SU-DHL-6 (cell line): Measurements from ENCODE around the gene PTPN14.

Source experiments
- H2AFZ ChIP-seq: fragments of 200-600 bp; sonication (generic); 2 replicates; pipeline ENCODE4 v1.6.1; 2014; ENCODE audit warnings: low read depth, mild to moderate bottlenecking, moderate library complexity, mixed read lengths, antibody characterized with exemption, low read length; ENCODE audit not compliant: severe bottlenecking
- H3F3A ChIP-seq: fragments of 200-600 bp; shearing (Covaris generic); 2 replicates; pipeline ENCODE4 v1.6.0; 2016; ENCODE audit warnings: antibody characterized with exemption, mild to moderate bottlenecking; ENCODE audit not compliant: insufficient read depth
- H3K27ac ChIP-seq: fragments of 200-600 bp; sonication (generic); 2 replicates; pipeline ENCODE4 v1.5.1; 2016; ENCODE audit warnings: low read depth, mild to moderate bottlenecking, low read length, moderate library complexity, mixed read lengths
- H3K27me3 ChIP-seq: fragments of 200-600 bp; sonication (generic), shearing (Covaris generic); 2 replicates; pipeline ENCODE4 v1.6.0; 2014; ENCODE audit warnings: mild to moderate bottlenecking, low read length
- H3K36me3 ChIP-seq: fragments of 200-600 bp; sonication (generic); 2 replicates; pipeline ENCODE4 v1.6.1; 2014; ENCODE audit warnings: mild to moderate bottlenecking, low read length, mixed read lengths
- H3K4me2 ChIP-seq: fragments of 300-600, 200-600 bp; shearing (Covaris generic), sonication (generic); 2 replicates; pipeline ENCODE4 v1.6.0; 2014; ENCODE audit warnings: low read length, low read depth, mild to moderate bottlenecking; ENCODE audit not compliant: poor library complexity, severe bottlenecking
- H3K4me3 ChIP-seq: fragments of 200-600 bp; sonication (generic); 2 replicates; pipeline ENCODE4 v1.5.1; 2014; ENCODE audit warnings: antibody characterized with exemption, low read length, mild to moderate bottlenecking, mixed read lengths; ENCODE audit not compliant: insufficient read depth, poor library complexity, severe bottlenecking
- H3K79me2 ChIP-seq: fragments of 200-600 bp; sonication (generic); 2 replicates; pipeline ENCODE4 v1.6.1; 2014; ENCODE audit warnings: mild to moderate bottlenecking, low read length, moderate library complexity; ENCODE audit not compliant: insufficient read depth
- H3K9ac ChIP-seq: fragments of 200-600 bp; sonication (generic); 2 replicates; pipeline ENCODE4 v1.7.0; 2014; ENCODE audit warnings: mild to moderate bottlenecking, low read length
- H3K9me2 ChIP-seq: fragments of 200-600 bp; sonication (generic); replicated peaks from 2 replicates; pipeline ENCODE4 v1.6.1; 2014; ENCODE audit warnings: low read length; ENCODE audit not compliant: insufficient read depth
- H3K9me3 ChIP-seq: fragments of 200-600 bp; sonication (generic); 2 replicates; pipeline ENCODE4 v1.6.1; 2014; ENCODE audit warnings: low read length, mixed read lengths; ENCODE audit not compliant: insufficient read depth
- H4K20me1 ChIP-seq: fragments of 200-600 bp; sonication (generic); 2 replicates; pipeline ENCODE4 v1.6.1; 2014; ENCODE audit warnings: low read depth, mild to moderate bottlenecking, antibody characterized with exemption, low read length, moderate library complexity, mixed read lengths
- CTCF ChIP-seq: fragments of 200-600 bp; sonication (generic); IDR thresholded peaks from one replicate; pipeline ENCODE4 v1.5.1; 2017; ENCODE audit warnings: antibody characterized with exemption, mild to moderate bottlenecking, low read length, moderate library complexity; ENCODE audit not compliant: insufficient read depth, poor library complexity, severe bottlenecking
- EZH2phosphoT487 ChIP-seq: fragments of 200-600 bp; sonication (generic), shearing (Covaris generic); conservative IDR thresholded peaks from 2 replicates; pipeline ENCODE4 v1.6.1; 2018; ENCODE audit warnings: mild to moderate bottlenecking, antibody characterized with exemption, low read length, moderate library complexity, mixed read lengths

PTPN14 gene

GRCh38 chr1:214448536-214448935 is 102.9 kb downstream of the PTPN14 start:
- Histone ChIP-seq H3K9ac (no peak overlapping the region), H4K20me1 (no peaks in the 10 kb centered on the region), H3K36me3 (no peaks in the 10 kb centered on the region), H3K27ac (no peak overlapping the region), H3K9me3 (no peaks in the 10 kb centered on the region), H3K27me3 (no peaks in the 10 kb centered on the region), H3K4me2 (no peak overlapping the region), H2AFZ (no peak overlapping the region), H3K9me2 (no peaks in the 10 kb centered on the region), H3K79me2 (no peaks in the 10 kb centered on the region), H3K4me3 (no peak overlapping the region), H3F3A (no peaks in the 10 kb centered on the region)
- TF ChIP-seq EZH2phosphoT487 (no peak), CTCF (no peak)

DNA sequence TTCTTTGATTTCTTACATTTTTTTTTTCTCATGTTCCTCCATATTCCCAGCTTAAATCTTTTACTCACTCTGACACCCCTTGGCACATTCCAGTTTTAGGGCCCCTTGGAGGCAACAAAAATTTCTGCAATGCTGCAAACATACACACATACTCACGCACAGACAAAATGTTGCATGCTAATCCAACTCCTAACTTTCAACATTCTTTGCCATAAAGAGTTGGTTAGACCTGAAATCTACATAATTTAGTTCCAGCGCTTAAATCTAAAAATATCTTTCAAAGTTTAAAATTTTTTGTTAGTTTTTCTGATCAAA is 103.9 kb downstream of the PTPN14 start:
- no peak overlapping the region for H3K4me3 ChIP-seq
- no peaks in the 10 kb centered on the region for H3K9me2 ChIP-seq
- no peaks in the 10 kb centered on the region for H3F3A ChIP-seq
- no peak overlapping the region for H2AFZ ChIP-seq
- H3K4me2 ChIP-seq = no peak overlapping the region
- H3K9ac ChIP-seq = no peak overlapping the region
- H4K20me1 ChIP-seq = no peaks in the 10 kb centered on the region
- H3K27ac ChIP-seq = no peak overlapping the region
- no peaks in the 10 kb centered on the region for H3K9me3 ChIP-seq
- H3K27me3 ChIP-seq = no peaks in the 10 kb centered on the region
- H3K36me3 ChIP-seq = no peaks in the 10 kb centered on the region
- no peaks in the 10 kb centered on the region for H3K79me2 ChIP-seq
- no peak for TF ChIP-seq CTCF
- TF ChIP-seq EZH2phosphoT487 = no peak

DNA sequence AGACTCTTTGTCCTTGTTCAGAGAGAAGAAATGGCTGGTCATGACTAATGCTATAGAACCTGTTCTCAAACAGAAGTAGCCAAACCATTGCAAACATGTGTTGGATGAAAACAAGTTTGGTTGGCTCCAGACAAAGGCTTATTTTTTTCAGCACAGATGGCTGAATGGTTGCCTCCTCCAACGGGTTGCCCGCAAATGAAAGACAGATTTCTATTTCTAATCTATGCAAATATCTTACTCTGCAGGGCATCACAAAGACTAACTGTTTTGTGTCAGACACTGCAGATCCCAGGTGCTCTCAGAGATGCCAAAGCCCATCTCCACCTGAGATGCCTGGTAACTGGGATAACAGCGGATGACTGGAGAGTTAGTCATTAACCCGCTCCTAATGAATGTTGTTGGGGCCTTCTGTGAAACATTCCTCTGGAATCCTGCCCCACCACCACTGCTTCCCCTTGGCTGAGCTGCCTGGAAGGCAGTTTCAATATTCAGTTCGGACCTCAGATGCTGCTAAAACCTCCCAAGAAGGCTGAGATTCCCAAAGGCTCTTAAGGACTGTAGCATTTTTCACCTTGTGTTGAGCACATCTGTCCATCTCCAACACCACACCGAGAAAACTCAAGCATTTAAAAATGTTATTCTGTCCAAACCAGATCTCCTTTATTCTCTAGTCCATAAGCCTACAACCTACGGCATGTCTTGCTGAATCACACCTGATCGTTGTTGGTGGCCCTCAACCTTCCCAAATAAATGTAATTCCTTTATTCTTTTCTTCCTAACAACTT is 104.4 kb downstream of the PTPN14 start:
- no peaks in the 10 kb centered on the region for H3K9me3 ChIP-seq
- no peaks in the 10 kb centered on the region for H3K79me2 ChIP-seq
- no peaks in the 10 kb centered on the region for H4K20me1 ChIP-seq
- H2AFZ ChIP-seq = no peak overlapping the region
- no peak overlapping the region for H3K4me3 ChIP-seq
- no peaks in the 10 kb centered on the region for H3K27me3 ChIP-seq
- H3K36me3 ChIP-seq = no peaks in the 10 kb centered on the region
- TF ChIP-seq CTCF = no peak
- no peak for TF ChIP-seq EZH2phosphoT487
- no peaks in the 10 kb centered on the region for H3F3A ChIP-seq
- H3K9ac ChIP-seq = no peak overlapping the region
- H3K9me2 ChIP-seq = no peaks in the 10 kb centered on the region
- no peak overlapping the region for H3K4me2 ChIP-seq
- H3K27ac ChIP-seq = no peak overlapping the region
